Measurements from ENCODE around the gene FBXW8.

Gene FBXW8

DNA sequence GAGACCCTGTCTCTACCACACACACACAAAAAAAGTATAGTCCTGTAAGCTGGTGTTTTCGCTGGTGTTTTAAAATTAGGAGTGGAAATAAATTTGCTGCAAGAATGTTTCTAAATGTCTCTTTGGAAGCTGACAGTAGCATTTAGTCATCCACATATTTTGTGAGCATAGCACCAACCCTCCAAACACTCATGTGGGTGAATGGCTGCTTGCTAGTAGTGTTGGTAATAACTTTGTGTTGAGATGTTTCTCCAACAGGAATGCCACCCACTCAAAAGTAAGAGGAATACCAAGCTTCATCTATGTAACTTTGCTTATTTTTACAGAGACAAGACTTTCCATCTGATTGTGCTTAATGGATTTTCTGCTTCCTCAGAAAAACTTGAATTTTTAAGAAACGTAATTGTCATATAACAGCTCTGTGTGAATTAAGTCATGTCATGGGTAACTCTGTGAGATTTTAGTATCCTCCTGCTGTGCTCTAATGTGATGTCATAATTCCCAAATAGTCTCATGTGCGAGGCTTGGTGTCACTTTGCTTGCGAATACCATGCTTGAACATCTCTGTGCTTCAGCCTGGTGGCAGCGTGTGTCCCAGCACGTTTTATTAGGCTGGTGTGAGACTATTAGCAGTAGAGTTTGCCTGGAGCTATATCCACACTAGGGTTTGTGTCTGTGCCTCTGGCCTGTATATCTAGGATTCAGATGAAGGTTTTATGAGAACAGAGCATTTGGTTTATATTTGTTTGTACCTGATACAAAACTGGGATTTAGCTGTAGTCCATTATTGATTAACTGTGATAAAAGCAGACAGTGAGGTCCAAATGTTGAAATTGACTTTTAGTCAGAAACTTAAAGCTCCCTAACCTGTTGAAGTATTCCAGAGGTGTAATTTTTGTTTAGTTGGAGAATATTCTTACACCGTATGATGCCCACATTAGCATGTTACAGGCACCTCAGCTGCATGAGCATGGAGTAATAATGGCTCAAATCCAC, 80.5 kb downstream of the FBXW8 start:
- DNase-seq (ENCODE audit: low read depth in 3 of 3), result no peak

DNA sequence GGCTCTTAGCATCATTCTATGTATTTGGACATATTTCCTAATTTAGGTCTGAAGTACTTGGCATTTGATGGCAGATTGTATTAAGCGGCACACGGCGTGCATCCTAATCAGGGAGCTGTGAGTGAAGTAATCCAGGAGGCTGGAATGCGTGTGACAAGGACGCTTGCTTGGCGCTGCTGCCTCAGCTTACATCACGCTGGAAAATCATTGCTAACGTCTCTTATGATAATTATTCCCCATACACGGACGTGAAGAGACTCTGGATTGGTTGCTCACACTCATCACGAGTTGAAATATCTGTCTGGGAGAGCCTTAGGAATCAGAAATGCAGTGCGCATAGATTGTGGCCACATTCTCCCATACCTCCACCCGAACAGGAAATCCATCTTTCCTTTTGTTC, 85.3 kb downstream of the FBXW8 start:
- DNase-seq (ENCODE audit: low read depth in 3 of 3), result no peak

- no peak for DNase-seq (ENCODE audit: low read depth in 3 of 3)
Measured at GRCh38 chr12:116996621-116997020, 85.9 kb downstream of the FBXW8 start.

GRCh38 chr12:116999066-116999465, 88.3 kb downstream of the FBXW8 start:
- DNase-seq (ENCODE audit: low read depth in 3 of 3), result no peak

DNA sequence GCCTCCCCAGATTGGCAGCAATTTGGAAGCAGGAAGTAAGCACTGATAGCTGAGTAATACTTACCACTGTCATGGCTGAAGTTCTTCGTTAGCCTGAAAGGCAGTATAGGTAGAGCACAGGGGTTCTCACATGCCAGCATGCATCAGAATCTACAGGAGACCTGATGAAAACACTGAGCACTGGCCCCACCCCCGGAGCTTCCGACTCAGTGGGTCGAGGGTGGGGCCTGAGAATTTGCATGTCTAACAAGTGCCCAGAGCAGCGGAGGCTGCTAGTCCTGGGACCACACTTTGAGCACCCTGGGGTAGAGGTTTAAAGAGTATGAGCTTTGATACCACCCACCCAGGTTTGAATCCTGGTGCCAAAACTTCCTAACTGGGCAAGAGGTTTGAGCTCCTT, 89.6 kb downstream of the FBXW8 start:
- DNase-seq (ENCODE audit: low read depth in 3 of 3), result no peak

GRCh38 chr12:117002051-117002817, 91.5 kb downstream of the FBXW8 start:
- DNase-seq (ENCODE audit: low read depth in 3 of 3), result no peak

GRCh38 chr12:117003883-117004404, 93.2 kb downstream of the FBXW8 start:
- DNase-seq (ENCODE audit: low read depth in 3 of 3), result no peak

DNA sequence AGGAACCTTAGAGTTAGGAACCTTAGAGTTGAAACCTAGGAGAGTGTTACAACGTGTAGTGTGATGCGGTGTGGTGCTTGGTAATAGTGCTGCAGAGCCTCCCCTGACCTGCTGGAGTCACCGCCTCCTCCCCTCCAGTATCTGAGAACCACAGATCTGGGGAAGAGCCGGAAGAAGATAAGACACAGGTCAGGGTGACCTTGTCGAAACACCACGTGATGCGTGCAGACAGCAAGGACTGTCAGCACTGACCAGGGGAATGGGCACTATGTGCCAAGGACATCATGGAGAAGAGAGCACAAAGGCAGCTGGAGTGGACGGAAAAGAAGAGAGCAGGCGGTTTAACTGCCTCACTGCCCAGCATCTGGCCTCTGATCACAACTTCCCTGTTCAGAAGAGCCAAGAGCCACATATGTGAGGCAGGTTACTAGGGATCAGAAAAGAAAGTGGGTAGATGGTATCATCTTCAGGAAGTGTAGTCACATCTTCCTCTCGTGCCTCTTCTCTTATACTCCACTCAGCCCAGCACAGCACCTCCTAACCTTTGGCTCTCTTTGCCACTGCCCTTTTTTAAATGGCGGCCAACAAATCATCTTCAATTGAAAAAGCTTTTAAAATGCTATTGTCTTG, 94.8 kb downstream of the FBXW8 start:
- DNase-seq (ENCODE audit: low read depth in 3 of 3), result no peak

DNA sequence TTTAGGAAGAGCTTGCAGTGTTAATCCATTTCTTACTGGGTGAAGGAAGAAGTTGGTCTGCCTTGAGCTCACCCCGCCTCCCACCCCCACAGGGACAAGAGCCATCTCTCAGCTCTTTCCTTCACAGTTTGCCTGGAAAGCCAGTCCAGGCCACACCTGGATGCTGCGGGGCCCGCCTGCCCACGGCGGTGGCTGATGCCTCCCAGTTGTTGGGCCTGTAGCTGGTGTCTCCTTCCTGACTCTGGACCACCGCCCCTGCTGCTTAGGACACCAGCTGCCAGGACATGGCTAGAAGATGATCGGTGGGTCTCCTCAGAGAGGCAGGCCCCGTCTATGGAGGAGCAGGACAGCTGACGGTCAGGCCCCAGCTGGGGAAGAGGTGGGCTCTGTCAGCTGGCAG, 95.6 kb downstream of the FBXW8 start:
- no peak for DNase-seq (ENCODE audit: low read depth in 3 of 3)

DNA sequence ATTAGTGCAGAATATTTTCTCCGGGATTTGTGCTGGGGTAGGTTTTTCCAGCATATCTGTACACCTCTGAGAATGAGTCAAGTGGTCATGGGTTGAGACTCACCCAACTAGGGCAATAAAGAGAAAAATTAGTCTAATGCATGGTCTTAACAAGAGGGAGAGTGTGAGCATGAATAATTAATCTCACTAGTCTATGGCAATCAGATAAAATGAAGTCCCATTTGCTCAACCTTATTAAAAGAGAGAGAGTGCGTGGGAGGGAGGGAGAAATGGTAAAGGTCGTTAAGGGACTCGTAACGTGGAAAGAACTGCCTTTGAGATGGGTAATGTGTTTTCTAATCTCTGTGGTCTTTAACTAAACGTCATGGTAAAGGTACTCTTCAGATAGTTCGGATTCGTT, 96.8 kb downstream of the FBXW8 start:
- no peak for DNase-seq (ENCODE audit: low read depth in 3 of 3)

DNA sequence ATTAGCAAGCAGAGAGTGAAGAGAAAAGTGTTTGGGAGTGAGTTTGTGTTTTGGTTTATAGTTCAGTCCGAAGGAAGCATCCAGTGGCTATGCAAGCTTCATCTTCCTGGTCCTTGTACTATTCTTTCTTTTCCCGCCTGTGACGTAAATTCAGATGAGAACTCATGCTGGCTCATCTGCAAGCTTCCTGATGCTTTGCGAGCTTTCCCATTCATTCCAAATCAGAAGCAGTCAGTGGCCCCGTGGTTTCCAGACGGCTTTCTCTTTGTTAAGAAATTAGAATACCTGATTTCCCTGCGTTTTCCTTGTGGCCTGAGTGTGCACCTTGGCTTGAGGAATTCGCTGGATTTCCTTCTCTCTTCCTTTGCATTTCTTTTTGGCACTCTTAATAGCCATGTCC, 99.0 kb downstream of the FBXW8 start:
- no peak for DNase-seq (ENCODE audit: low read depth in 3 of 3)

DNA sequence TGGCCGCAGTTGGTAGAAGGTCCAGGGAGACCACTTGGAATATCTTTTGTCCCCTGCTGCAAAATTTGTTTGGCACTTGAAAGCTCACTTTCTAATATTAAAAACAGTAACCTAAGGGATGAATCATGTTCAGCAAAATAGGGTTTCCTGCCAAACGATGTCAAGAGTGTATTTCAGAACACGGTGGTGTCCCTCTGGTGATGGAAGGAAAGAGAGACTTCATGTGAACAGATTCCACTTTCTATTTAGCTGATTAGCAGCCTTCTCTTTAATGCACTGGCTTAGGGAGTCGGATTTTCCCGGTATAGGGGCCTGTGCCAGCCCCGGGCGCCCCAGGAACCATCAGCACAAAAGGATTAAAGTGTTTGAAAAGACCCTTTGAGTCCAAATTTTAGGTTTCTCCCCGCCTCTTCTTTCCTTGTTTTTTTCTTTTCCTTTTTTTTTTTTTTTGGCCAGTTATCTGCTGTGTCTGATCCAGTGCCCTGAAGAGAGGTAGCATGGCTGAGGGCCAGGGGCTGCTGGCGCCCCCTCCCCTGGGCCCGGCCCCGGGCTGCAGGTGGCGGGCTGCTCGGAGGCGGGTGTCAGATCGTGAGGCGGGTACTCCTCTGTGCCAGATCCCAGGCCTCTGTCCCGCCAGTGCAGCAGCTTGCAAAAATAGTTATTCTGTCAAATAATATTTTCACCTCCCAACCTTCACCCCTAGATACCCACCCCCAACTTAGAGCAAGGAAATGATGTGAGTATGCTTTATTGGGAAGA, 100.1 kb downstream of the FBXW8 start:
- no peak for DNase-seq (ENCODE audit: low read depth in 3 of 3)

GRCh38 chr12:117011988-117012805, 101.4 kb downstream of the FBXW8 start:
- no peak for DNase-seq (ENCODE audit: low read depth in 3 of 3)

DNA sequence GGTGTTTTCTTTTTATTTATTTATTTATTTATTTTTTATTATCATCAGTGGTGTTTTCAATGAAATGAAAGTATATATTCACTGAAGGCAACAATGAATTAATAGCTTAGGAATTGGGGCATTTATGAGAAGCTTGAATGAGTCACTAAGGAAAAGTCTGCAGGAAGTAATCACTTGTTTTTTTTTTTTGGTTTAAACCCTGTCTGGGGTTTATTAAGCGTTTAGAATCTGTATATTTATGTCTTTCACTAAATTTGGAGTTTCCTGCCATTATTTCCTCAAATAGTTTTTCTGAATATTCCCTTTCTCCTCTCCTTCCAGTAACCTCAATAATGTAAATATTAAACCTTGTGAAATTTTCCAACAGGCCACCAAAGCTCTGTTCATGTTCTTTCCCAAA, 103.0 kb downstream of the FBXW8 start:
- no peak for DNase-seq (ENCODE audit: low read depth in 3 of 3)

GRCh38 chr12:117014342-117014887, 103.7 kb downstream of the FBXW8 start:
- no peak for DNase-seq (ENCODE audit: low read depth in 3 of 3)

GRCh38 chr12:117015811-117016210, 105.1 kb downstream of the FBXW8 start:
- no peak for DNase-seq (ENCODE audit: low read depth in 3 of 3)

- DNase-seq (ENCODE audit: low read depth in 3 of 3), result no peak
Measured at GRCh38 chr12:117017807-117018206, 107.1 kb downstream of the FBXW8 start.

DNA sequence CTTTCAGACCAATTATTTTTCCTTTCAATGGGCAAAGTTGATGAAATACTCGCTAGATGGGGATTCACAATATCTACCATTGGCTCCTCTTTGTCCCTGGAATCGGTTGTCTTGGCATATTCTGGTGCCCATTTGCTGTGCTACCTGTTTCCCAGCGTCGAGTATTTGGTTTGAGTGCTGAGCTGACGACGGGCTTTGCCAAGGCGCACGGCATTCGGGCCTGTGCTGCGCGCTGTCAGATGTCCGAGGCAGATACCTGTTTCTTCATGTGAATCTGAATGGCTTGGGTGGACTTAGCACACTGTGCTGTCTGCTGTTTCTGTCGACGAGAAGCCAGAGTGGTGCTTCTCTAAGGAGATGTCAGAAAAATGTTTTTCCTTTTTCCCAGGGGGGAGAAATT, 107.5 kb downstream of the FBXW8 start:
- DNase-seq (ENCODE audit: low read depth in 3 of 3), result no peak

GRCh38 chr12:117018685-117019084, 107.9 kb downstream of the FBXW8 start:
- no peak for DNase-seq (ENCODE audit: low read depth in 3 of 3)

DNA sequence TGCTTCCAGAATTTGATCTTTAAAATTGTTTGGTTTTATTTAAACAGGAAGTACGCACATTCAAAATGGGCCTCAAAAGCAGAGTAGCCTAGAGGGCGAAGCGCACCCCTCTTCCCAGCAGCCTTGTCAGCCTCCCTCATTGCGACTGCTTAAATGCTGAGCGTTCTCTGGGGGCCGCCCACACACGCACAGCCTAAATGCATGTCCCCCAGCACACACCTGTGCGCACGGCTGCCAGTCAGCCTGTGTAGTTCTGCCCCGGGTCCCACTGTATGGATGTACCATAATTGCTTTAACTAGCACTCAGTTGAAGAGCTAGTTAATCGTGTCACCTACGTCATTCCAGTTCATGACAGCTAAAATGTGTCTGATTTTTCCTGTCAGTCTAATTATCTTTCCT, 109.1 kb downstream of the FBXW8 start:
- no peak for DNase-seq (ENCODE audit: low read depth in 3 of 3)
